ENCODE data around the gene RBMS1.

RBMS1 gene

DNA sequence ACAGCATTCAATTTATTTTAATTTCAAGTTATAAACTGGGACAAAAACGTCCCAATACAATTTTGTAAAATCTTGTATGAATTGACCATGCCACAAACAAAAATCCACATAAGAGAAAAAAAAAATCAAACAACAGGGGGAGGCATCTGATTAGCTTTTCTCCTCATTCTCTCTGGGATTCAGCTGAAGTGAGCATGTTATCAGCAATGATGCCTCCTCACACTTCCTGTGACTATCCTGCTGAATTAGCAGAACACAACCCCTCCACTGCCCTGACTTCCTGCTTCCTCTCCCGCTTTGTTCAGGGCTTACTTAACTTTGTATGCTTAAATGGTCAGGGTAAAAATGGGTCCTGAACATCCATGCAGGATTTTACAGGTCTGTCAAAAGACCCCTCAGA, 161.3 kb downstream of the RBMS1 start:
- Mint-ChIP-seq H3K27ac (peak overlapping the region; percentile 70), H3K4me3 (peak overlapping the region; percentile 34), H3K4me1 (ENCODE audit: low read depth) (peaks cover 63% of the 10 kb centered on the region), H3K27me3 (no peaks in the 10 kb centered on the region), H3K36me3 (ENCODE audit: low read depth) (peaks cover 24% of the 10 kb centered on the region), H3K9me3 (no peaks in the 10 kb centered on the region)
- intact Hi-C loops (cut with micrococcal nuclease): no loop called here

DNA sequence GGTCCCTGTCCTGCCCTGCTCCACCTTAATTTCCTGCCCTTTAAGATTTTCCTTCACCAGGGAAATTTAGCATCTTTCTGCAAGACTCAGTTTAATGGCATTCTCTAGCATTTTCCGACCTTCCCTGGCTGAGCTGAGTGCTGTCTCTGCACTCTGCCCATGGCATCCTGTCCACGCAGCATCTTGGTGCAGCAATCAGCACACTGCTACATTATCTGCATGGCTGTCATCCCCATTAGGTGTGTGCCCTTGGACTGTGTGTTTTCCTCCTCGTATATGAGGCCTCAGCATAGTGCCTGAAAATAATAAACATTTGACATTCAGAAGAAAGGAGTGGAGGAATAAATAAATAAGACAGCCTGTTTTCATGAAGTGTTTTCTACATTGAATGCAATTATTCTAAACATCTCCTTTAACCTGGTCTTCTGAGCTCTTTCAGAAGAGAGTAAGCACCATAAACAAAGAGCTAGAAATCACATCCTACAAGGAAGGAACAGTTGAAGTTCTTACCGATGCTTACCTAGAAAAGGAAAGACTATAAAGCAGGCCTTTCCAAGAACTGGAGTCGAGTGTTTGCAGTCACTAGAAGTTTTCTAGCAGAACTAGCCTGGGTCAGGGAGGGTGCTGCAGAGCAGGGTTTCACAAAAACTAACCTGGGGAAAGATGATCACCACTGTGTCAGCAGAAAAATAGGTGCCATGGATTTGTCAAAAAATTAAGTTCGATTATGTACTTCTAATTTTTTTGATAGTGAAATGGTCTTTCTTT, 162.2 kb downstream of the RBMS1 start:
- H3K9me3 Mint-ChIP-seq: no peaks in the 10 kb centered on the region
- intact Hi-C loops (cut with micrococcal nuclease): no loop called here
- H3K36me3 Mint-ChIP-seq (ENCODE audit: low read depth): peaks cover 24% of the 10 kb centered on the region
- H3K4me3 Mint-ChIP-seq: no peak overlapping the region
- peaks cover 68% of the 10 kb centered on the region for H3K4me1 Mint-ChIP-seq (ENCODE audit: low read depth)
- H3K27ac Mint-ChIP-seq: peak overlapping the region; percentile 70
- no peaks in the 10 kb centered on the region for H3K27me3 Mint-ChIP-seq

DNA sequence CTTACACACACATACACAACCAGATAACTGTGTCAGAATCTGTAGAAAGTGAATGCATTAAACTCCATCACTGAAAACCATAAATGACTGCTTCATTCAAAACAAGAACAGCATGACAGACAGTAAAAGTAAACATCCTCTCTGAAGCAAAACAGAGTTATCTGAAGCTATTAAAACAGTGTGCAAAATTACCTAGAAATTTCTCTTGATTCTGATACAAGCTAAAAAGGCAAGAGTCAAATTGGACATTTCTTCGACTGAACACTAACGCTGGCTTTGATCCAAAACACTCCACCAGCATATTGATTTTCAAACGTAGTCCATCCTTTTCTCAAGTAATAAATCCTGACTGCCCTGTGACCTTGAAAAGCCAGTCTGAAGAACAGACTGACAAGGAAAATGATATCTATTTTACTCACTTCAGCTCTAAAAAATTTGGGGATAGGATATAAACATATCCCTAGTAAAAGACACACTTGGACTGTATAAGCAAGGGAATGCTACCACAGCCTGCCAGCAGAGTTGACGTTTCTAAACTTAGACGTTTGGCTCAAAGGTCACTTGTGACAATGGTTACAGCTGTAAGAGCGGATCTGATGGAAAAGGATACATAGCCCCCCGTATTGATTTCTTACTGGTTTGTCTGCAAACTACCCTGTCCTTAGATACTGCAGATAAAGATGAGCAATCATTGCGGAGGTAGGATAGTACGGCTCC, 164.6 kb downstream of the RBMS1 start:
- intact Hi-C loops (cut with micrococcal nuclease): loop anchor here (5.0 to 10.0 kb wide), 3 partner anchors 166 to 646 kb away; partner anchors contain the start of gene RBMS1
- peaks cover 32% of the 10 kb centered on the region for H3K36me3 Mint-ChIP-seq (ENCODE audit: low read depth)
- peaks cover 69% of the 10 kb centered on the region for H3K4me1 Mint-ChIP-seq (ENCODE audit: low read depth)
- peak overlapping the region; percentile 56 for H3K27ac Mint-ChIP-seq
- H3K4me3 Mint-ChIP-seq: no peak overlapping the region
- H3K27me3 Mint-ChIP-seq: no peaks in the 10 kb centered on the region
- H3K9me3 Mint-ChIP-seq: no peaks in the 10 kb centered on the region

DNA sequence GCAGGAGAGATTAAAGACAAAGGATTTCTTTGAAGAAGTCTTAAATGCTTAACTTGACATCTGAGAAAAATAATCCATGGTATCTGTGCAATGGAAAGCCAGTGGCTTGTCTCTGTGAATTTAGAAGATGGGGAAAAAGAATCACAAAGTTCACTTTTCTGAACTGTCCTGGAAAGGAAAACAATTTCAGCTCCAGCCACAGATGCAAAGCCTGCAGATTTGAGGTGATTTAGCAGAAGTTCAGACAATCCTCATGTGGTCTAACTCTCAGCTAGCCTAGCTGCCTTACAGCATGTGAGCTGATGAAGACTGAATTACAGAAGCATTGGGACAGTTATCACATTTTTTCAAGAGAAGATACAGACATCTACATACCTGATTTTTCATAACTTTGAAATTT, 166.8 kb downstream of the RBMS1 start:
- Mint-ChIP-seq H3K36me3 (ENCODE audit: low read depth) (peaks cover 32% of the 10 kb centered on the region), H3K27me3 (no peaks in the 10 kb centered on the region), H3K4me1 (ENCODE audit: low read depth) (peaks cover 58% of the 10 kb centered on the region), H3K9me3 (no peaks in the 10 kb centered on the region), H3K27ac (peak overlapping the region; percentile 66), H3K4me3 (no peak overlapping the region)
- intact Hi-C loops (cut with micrococcal nuclease): loop anchor here (5.0 to 10.0 kb wide), 3 partner anchors 168 to 648 kb away; partner anchors contain the start of gene RBMS1

DNA sequence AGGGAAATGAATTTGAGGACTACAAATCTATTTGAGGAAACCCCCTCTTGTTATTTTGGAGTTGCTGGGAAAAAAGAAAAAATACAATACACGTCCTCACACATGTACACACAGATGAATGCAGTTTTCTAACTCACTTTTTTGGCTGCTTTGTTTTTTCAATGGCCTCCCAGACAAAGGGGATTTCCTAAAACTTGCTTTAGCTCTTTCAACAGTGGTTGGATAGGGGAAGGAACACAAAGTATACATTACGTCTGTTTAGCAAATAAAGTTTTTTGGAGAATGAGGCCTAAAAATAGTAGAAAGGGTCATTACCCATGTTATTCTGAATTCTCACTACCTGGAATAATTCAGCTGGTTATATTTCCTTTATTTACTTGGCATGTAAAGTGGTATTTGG, 168.2 kb downstream of the RBMS1 start:
- intact Hi-C loops (cut with micrococcal nuclease): loop anchor here (5.0 to 10.0 kb wide), 3 partner anchors 169 to 649 kb away; partner anchors contain the start of gene RBMS1
- H3K9me3 Mint-ChIP-seq: no peaks in the 10 kb centered on the region
- peaks cover 58% of the 10 kb centered on the region for H3K4me1 Mint-ChIP-seq (ENCODE audit: low read depth)
- no peaks in the 10 kb centered on the region for H3K27me3 Mint-ChIP-seq
- H3K36me3 Mint-ChIP-seq (ENCODE audit: low read depth): peaks cover 29% of the 10 kb centered on the region
- no peak overlapping the region for H3K4me3 Mint-ChIP-seq
- peak overlapping the region; percentile 61 for H3K27ac Mint-ChIP-seq

DNA sequence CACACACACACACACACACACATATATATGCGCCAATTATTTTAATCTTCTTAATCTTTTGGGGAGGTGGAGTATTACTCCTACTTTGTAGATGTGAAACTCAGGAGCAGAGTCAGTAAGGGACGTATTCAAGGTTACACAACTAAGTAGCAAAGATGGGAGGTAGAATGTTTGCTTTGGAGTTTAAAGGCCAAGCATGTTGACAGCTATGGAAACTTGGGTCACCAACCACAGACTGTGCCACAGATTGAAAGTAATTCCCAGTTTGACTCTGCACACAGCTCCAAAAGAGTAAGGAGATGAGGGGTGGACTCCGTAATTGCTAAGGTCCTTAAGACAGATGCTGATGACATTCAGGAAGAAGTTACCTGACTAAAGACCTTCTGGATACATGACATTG, 168.7 kb downstream of the RBMS1 start:
- no peaks in the 10 kb centered on the region for H3K9me3 Mint-ChIP-seq
- H3K36me3 Mint-ChIP-seq (ENCODE audit: low read depth): peaks cover 28% of the 10 kb centered on the region
- no peak overlapping the region for H3K4me3 Mint-ChIP-seq
- H3K4me1 Mint-ChIP-seq (ENCODE audit: low read depth): peaks cover 63% of the 10 kb centered on the region
- intact Hi-C loops (cut with micrococcal nuclease): loop anchor here (5.0 to 10.0 kb wide), 3 partner anchors 170 to 650 kb away; partner anchors contain the start of gene RBMS1
- no peaks in the 10 kb centered on the region for H3K27me3 Mint-ChIP-seq
- peak overlapping the region; percentile 61 for H3K27ac Mint-ChIP-seq

DNA sequence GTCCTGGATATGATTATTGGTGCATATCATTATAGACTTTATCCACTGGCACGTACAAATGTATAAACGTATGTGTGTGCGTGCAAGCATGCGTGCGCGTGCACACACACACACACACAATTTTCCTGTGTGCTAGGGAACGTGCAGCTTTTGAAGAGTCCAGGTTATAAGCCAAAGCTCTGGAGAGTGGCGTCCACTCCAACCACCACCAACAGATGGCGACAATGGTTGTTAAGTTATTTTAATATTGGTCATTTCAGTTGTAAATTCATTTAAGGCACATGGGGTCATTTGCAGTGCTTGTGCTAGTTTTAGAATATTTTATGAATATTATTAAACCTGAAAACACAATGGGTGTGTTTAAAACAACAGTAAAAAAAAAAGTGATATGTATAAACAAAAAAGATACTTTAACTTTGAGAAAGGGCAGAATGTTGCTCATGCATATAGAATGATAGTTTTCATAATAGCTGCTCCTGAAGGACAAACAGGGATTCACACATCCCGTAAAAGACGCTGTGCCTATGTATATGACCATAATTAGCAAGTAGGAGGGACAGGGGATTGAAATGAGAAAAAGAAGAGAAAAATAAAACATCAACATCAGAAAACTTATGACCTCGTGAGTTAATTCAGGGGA, 169.3 kb downstream of the RBMS1 start:
- no peaks in the 10 kb centered on the region for H3K27me3 Mint-ChIP-seq
- no peaks in the 10 kb centered on the region for H3K9me3 Mint-ChIP-seq
- H3K4me3 Mint-ChIP-seq: no peak overlapping the region
- peaks cover 23% of the 10 kb centered on the region for H3K36me3 Mint-ChIP-seq (ENCODE audit: low read depth)
- peaks cover 63% of the 10 kb centered on the region for H3K4me1 Mint-ChIP-seq (ENCODE audit: low read depth)
- intact Hi-C loops (cut with micrococcal nuclease): loop anchor here (10.0 kb wide), 2 partner anchors 171 to 651 kb away; partner anchors contain the start of gene RBMS1
- peak overlapping the region; percentile 61 for H3K27ac Mint-ChIP-seq

DNA sequence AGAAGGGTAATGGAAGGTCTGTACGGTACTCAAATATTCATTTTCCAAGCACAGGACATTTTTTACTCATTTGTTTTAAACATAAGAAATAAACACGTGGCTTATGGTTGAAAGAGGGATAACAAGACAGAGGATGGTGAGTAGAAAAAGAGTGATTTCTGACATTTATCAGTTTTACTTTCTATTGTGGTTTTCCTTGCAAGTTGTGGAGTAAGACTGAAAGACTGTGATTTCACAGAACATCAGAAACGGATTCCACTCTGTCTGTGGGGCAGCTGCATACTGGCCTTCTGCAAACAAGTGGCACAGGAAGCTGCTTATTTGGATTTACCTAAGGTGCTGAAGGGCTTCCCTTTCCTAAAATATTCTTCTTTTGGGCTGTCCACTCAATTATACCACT, 171.3 kb downstream of the RBMS1 start:
- Mint-ChIP-seq H3K9me3 (no peaks in the 10 kb centered on the region), H3K27ac (peak overlapping the region; percentile 80), H3K27me3 (no peaks in the 10 kb centered on the region), H3K4me3 (no peak overlapping the region), H3K36me3 (ENCODE audit: low read depth) (peaks cover 18% of the 10 kb centered on the region), H3K4me1 (ENCODE audit: low read depth) (peaks cover 59% of the 10 kb centered on the region)
- intact Hi-C loops (cut with micrococcal nuclease): loop anchor here (10.0 kb wide), 2 partner anchors 172 to 652 kb away; partner anchors contain the start of gene RBMS1

DNA sequence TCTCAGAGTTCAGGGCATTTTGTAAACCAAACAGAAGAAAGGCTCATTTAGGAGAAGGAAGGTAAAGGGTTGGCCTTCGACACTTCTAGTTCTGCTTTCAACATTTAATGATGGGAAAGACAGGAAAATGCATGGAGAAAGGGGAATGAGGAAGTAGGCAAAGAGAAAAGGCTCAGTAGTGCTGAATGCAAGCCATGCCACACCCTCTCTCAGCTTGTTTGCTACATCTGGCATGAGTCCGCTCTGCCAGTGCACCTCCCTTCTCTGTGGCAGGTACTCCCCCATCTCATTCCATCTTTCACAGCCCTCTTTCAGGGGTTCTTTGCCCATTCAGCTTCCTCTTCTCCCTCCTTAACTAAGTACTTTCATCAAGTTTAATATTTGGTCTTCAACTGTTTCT, 172.6 kb downstream of the RBMS1 start:
- Mint-ChIP-seq H3K9me3 (no peaks in the 10 kb centered on the region), H3K4me3 (no peak overlapping the region), H3K27ac (peak overlapping the region; percentile 80), H3K27me3 (no peaks in the 10 kb centered on the region), H3K4me1 (ENCODE audit: low read depth) (peaks cover 63% of the 10 kb centered on the region), H3K36me3 (ENCODE audit: low read depth) (peaks cover 26% of the 10 kb centered on the region)
- intact Hi-C loops (cut with micrococcal nuclease): loop anchor here (10.0 kb wide), 2 partner anchors 174 to 654 kb away; partner anchors contain the start of gene RBMS1

DNA sequence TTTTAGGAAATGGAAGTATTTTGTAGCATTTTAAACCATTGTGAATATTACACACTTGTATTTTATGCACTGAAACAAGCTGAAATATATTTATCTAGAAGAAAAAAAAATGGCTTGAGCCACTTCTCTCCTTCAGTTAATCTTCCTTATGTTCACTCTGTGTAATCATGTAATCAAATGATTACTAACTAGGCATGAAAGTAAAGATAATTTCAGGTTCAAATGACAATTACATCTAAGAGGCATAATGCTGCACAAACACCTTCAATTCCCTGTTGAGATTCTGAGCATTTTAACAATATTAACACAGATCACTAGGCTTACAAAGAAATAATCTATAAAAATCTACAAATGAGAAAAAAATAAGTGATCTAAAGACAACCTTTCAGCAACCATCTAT, 173.9 kb downstream of the RBMS1 start:
- Mint-ChIP-seq H3K4me3 (no peak overlapping the region), H3K36me3 (ENCODE audit: low read depth) (peaks cover 28% of the 10 kb centered on the region), H3K27me3 (no peaks in the 10 kb centered on the region), H3K27ac (peak overlapping the region; percentile 80), H3K4me1 (ENCODE audit: low read depth) (peaks cover 54% of the 10 kb centered on the region), H3K9me3 (no peaks in the 10 kb centered on the region)
- intact Hi-C loops (cut with micrococcal nuclease): loop anchor here (10.0 kb wide), 2 partner anchors 175 to 655 kb away; partner anchors contain the start of gene RBMS1

DNA sequence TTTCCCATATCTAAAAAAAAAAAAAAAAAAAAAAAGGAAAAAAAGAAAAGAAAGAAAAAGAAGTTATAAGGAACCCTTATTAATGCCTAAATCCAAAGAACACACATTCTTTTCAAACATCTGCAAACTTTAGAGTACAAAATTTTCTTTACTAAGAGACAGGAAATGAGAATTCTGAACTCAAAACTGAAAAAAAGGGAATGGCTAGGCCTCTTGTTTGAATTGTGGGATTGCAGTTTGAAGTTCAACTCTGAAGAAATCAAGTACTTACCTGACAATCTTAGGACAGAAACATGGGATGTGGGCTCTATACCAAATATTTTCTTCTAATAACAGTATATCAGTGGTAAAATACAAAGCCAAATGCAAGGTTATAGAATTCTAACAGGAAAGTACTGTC, 175.4 kb downstream of the RBMS1 start:
- peak overlapping the region; percentile 81 for H3K27ac Mint-ChIP-seq
- H3K9me3 Mint-ChIP-seq: no peaks in the 10 kb centered on the region
- no peaks in the 10 kb centered on the region for H3K27me3 Mint-ChIP-seq
- no peak overlapping the region for H3K4me3 Mint-ChIP-seq
- intact Hi-C loops (cut with micrococcal nuclease): no loop called here
- peaks cover 37% of the 10 kb centered on the region for H3K36me3 Mint-ChIP-seq (ENCODE audit: low read depth)
- peaks cover 49% of the 10 kb centered on the region for H3K4me1 Mint-ChIP-seq (ENCODE audit: low read depth)

DNA sequence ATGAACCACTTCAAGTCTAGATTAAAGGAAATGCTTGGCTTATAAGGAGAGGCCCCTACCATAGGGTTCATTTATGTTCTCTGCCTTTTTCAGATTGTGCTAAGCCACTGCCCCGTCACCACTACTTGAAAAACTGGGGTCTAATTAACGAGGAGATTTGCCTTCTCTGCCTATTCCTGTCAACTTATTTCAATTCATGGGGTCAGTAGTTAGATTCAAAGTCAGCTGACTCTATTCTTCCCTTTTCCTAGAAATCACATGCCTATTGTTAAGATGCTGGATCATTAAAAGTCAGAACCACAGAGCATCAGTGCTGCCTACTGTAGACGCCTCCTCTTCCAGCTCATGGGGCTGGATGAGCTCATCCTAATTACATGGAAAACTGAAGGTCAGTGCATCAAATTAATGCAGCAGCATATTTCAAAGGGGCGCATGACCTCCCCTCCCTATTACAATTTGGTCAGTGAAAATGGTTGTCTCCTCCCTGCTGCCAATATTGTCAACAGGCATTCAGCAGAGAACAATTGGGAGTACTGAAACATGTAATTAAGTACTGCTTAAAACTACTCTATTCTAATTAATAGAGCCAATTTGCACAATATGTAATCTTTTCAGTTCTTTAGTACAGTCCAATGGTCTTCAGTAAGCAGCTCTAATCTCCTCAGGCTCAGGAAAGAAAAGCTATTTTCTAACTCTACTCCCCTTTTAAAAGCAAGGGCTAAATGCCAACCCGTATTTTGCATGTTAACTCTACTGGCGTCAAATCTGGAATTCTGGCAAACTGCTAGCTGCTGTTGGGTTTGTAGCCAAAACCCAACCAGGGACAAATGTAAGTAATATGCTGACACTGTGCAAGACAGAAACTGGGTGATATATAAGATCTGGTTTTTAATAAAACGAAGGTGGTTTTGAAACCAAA, 176.2 kb downstream of the RBMS1 start:
- Mint-ChIP-seq H3K27ac (peak overlapping the region; percentile 81), H3K4me3 (no peak overlapping the region), H3K9me3 (no peaks in the 10 kb centered on the region), H3K27me3 (no peaks in the 10 kb centered on the region), H3K4me1 (ENCODE audit: low read depth) (peaks cover 45% of the 10 kb centered on the region), H3K36me3 (ENCODE audit: low read depth) (peaks cover 45% of the 10 kb centered on the region)
- intact Hi-C loops (cut with micrococcal nuclease): no loop called here

DNA sequence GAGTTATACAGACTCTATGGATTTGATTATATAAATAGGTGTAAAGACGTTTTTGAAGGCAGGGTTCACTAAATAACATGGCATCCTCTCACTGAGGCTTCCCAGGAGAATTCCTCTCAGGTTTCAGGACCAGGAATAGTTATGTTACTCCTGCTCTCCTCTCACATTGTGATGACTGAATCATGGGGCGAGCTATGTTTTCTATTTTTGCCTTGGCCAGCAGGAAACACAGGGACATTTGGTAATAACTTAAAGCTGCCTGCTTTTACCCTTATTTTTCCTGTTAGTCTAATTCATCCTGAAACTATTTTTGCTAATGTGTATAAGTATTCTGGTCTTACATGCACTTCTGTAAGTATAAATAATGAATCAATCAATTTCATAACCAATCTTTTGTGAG, 178.3 kb downstream of the RBMS1 start:
- Mint-ChIP-seq H3K9me3 (no peaks in the 10 kb centered on the region), H3K4me1 (ENCODE audit: low read depth) (peaks cover 24% of the 10 kb centered on the region), H3K27ac (peak overlapping the region; percentile 81), H3K27me3 (no peaks in the 10 kb centered on the region), H3K4me3 (no peak overlapping the region), H3K36me3 (ENCODE audit: low read depth) (peaks cover 49% of the 10 kb centered on the region)
- intact Hi-C loops (cut with micrococcal nuclease): no loop called here
